Activated B cell treated with CpG ODN at 0.5 μM for 24 hours (primary cell): Measurements from ENCODE around the gene ANKRD42. TPM values are rescaled to one million over a fixed set of nuclear protein-coding genes. Genes with fewer than 3 reads are reported as not detected.

ENCODE experiments used
- ATAC-seq: fragments of 200-7000 bp; cut with Tn5 transposase; one replicate; pipeline ENCODE4 v1.10.0; 2021; ENCODE audit warnings: low read depth, mild to moderate bottlenecking, moderate library complexity
- CTCF ChIA-PET: fragments of 350-600 bp; sonication (Branson Sonifier 250); formaldehyde crosslinking; loops from one replicate; lab custom pipeline; 2021; ENCODE audit warnings: antibody characterized with exemption; lab: Charles Lee
- POLR2A ChIA-PET: fragments of 350-600 bp; sonication (Branson Sonifier 250); formaldehyde crosslinking; loops from one replicate; lab custom pipeline; 2021; ENCODE audit warnings: antibody characterized with exemption; lab: Charles Lee
- DNase-seq: peaks from one replicate; pipeline ENCODE4 v3.0.0; 2022
- H3K27ac Mint-ChIP-seq: one replicate; pipeline ENCODE4 v1.8.0; 2020; ENCODE audit warnings: mixed read lengths
- H3K27me3 Mint-ChIP-seq: one replicate; pipeline ENCODE4 v1.8.0; 2021; ENCODE audit warnings: mixed read lengths
- H3K36me3 Mint-ChIP-seq: one replicate; pipeline ENCODE4 v1.8.0; 2021; ENCODE audit warnings: low read depth, mixed read lengths
- H3K4me1 Mint-ChIP-seq: one replicate; pipeline ENCODE4 v1.8.0; 2021; ENCODE audit warnings: mixed read lengths
- H3K4me3 Mint-ChIP-seq: one replicate; pipeline ENCODE4 v1.8.0; 2020; ENCODE audit warnings: mild to moderate bottlenecking, mixed read lengths
- H3K9me3 Mint-ChIP-seq: one replicate; pipeline ENCODE4 v1.8.0; 2020; ENCODE audit warnings: mixed read lengths
- CTCF ChIP-seq: fragments of 200-600 bp; IDR thresholded peaks from one replicate; pipeline ENCODE4 v1.8.0; 2022; ENCODE audit warnings: antibody characterized with exemption, mild to moderate bottlenecking
- intact Hi-C: fragments of 100-400 bp; cut with micrococcal nuclease; formaldehyde crosslinking; loops from one replicate; pipeline ENCODE4 v1.15.1; 2024
- total RNA-seq: library from RNA; stranded (reverse); gene quantifications from 2 replicates; pipeline ENCODE4 v1.2.3, GENCODE V29; 2022

Gene ANKRD42
- total RNA-seq, 1 donor from 2014 or later, result 7.4 TPM

GRCh38 chr11:83294208-83294607, 100.7 kb downstream of the ANKRD42 start:
- no peak for DNase-seq
- POLR2A ChIA-PET, result no interaction called here
- no peak for ATAC-seq
- intact Hi-C loops, result no loop called here
- CTCF ChIA-PET, result interaction anchor here (1.9 to 4.9 kb wide), 2 partner anchors 9 to 524 kb away, joined by 5 to 61 read pairs; no protein-coding TSS in a partner anchor
- H3K9me3 Mint-ChIP-seq, result no peaks in the 10 kb centered on the region
- H3K36me3 Mint-ChIP-seq, result no peaks in the 10 kb centered on the region
- no peaks in the 10 kb centered on the region for H3K27me3 Mint-ChIP-seq
- H3K4me1 Mint-ChIP-seq, result peaks cover 10% of the 10 kb centered on the region
- H3K4me3 Mint-ChIP-seq, result no peak overlapping the region
- TF ChIP-seq CTCF, result no peak
- H3K27ac Mint-ChIP-seq, result no peak overlapping the region

Other genes with a start within 250 kb of the ANKRD42 start
- 160 and 173 TPM in 2 replicates for gene RAB30, start 121.8 kb upstream of the ANKRD42 start, total RNA-seq
- 105 and 123 TPM in 2 replicates for gene PCF11, start 36.6 kb upstream of the ANKRD42 start, total RNA-seq
- gene CCDC90B, start 92.7 kb downstream of the ANKRD42 start, total RNA-seq, result 25.8 and 29.2 TPM in 2 replicates